Endodermal cell (in vitro differentiated cells): Measurements from ENCODE around the gene NR1I3. TPM values are rescaled to one million over a fixed set of nuclear protein-coding genes. Genes with fewer than 3 reads are reported as not detected.

Source experiments
- DNase-seq: peaks from one replicate; pipeline ENCODE4 v3.0.0-alpha.2; 2017
- H3K27ac ChIP-seq: 2 replicates; pipeline ENCODE4 v1.5.1; 2013; ENCODE audit warnings: mild to moderate bottlenecking, low read depth, low read length, moderate library complexity
- H3K27me3 ChIP-seq: 2 replicates; pipeline ENCODE4 v1.6.1; 2013; ENCODE audit warnings: mild to moderate bottlenecking, low read length, moderate library complexity; ENCODE audit not compliant: insufficient read depth, control insufficient read depth, poor library complexity, severe bottlenecking
- H3K36me3 ChIP-seq: 2 replicates; pipeline ENCODE4 v1.7.0; 2013; ENCODE audit warnings: mild to moderate bottlenecking, low read length, moderate library complexity; ENCODE audit not compliant: control insufficient read depth, insufficient read depth
- H3K4me1 ChIP-seq: one replicate; pipeline ENCODE4 v1.7.0; 2013; ENCODE audit warnings: low read length; ENCODE audit not compliant: control insufficient read depth, insufficient read depth
- H3K4me3 ChIP-seq: 2 replicates; pipeline ENCODE4 v1.5.1; 2013; ENCODE audit warnings: mild to moderate bottlenecking, low read length, moderate library complexity
- H3K9ac ChIP-seq: 2 replicates; pipeline ENCODE4 v1.6.1; 2013; ENCODE audit warnings: mild to moderate bottlenecking, low read length, moderate library complexity; ENCODE audit not compliant: poor library complexity, severe bottlenecking; ENCODE audit errors: extremely low read depth
- H3K9me3 ChIP-seq: 2 replicates; pipeline ENCODE4 v1.6.1; 2013; ENCODE audit warnings: mild to moderate bottlenecking, low read length, moderate library complexity; ENCODE audit not compliant: control insufficient read depth
- H3K27ac Mint-ChIP-seq: 2 replicates; pipeline ENCODE4 v1.8.0; 2020; ENCODE audit warnings: mixed read lengths
- H3K27me3 Mint-ChIP-seq: 2 replicates; pipeline ENCODE4 v1.8.0; 2021; ENCODE audit warnings: mild to moderate bottlenecking, mixed read lengths; ENCODE audit not compliant: insufficient read depth
- H3K36me3 Mint-ChIP-seq: 2 replicates; pipeline ENCODE4 v1.8.0; 2020; ENCODE audit warnings: low read depth, mixed read lengths
- H3K4me1 Mint-ChIP-seq: 2 replicates; pipeline ENCODE4 v1.8.0; 2020; ENCODE audit warnings: mixed read lengths
- H3K4me3 Mint-ChIP-seq: 2 replicates; pipeline ENCODE4 v1.8.0; 2020; ENCODE audit warnings: mild to moderate bottlenecking, moderate library complexity, mixed read lengths
- H3K9me3 Mint-ChIP-seq: 2 replicates; pipeline ENCODE4 v1.8.0; 2020; ENCODE audit warnings: mild to moderate bottlenecking, mixed read lengths
- CTCF ChIP-seq: fragments of 200-600 bp; sonication (generic); conservative IDR thresholded peaks from 2 replicates; pipeline ENCODE4 v1.5.0; 2021; ENCODE audit warnings: antibody characterized with exemption, mild to moderate bottlenecking
- WGBS, 2 experiments: methylation state at CpG; one replicate each; pipeline versions ENCODE4 v1.1.5 to v1.1.7; 2013; ENCODE audit warnings: missing lambda C conversion rate in 2 of 2, mixed read lengths in 1 of 2; ENCODE audit not compliant: insufficient coverage in 1 of 2, insufficient read length in 1 of 2; 5-methylcytosine and 5-hydroxymethylcytosine counted together
- total RNA-seq, 2 donors: library from RNA; stranded (reverse); fragmentation: NEBNext Ultra II Directional in 1 of 2; extraction: Animal tissue kit (Norgen Biotek cat#: 25700) in 1 of 2; gene quantifications; 2 replicates in 1 of 2; 3 replicates in 1 of 2; pipeline ENCODE4 v1.2.1, GENCODE V29; 2021

Gene NR1I3
- total RNA-seq, 2 donors from 2014 or later, result not detected

GRCh38 chr1:161199506-161200139 is 38.4 kb downstream of the NR1I3 start:
- peaks cover 50% of the 10 kb centered on the region for H3K4me1 Mint-ChIP-seq
- H3K36me3 Mint-ChIP-seq, result peaks cover 14% of the 10 kb centered on the region
- no peak overlapping the region for H3K4me3 Mint-ChIP-seq
- DNase-seq, result peak; percentile 45
- Histone ChIP-seq H3K9me3 (no peaks in the 10 kb centered on the region), H3K9ac (no peak overlapping the region), H3K4me3 (no peak overlapping the region), H3K27me3 (no peaks in the 10 kb centered on the region), H3K27ac (no peak overlapping the region), H3K4me1 (peaks cover 18% of the 10 kb centered on the region), H3K36me3 (peaks cover 14% of the 10 kb centered on the region)
- H3K27ac Mint-ChIP-seq, result no peak overlapping the region
- TF ChIP-seq CTCF, result no peak
- WGBS, 2 experiments, result 53 to 80% methylated on average over 3 to 5 of the region's 5 CpGs
- no peaks in the 10 kb centered on the region for H3K9me3 Mint-ChIP-seq
- no peaks in the 10 kb centered on the region for H3K27me3 Mint-ChIP-seq

GRCh38 chr1:161198897-161199431 is 39.0 kb downstream of the NR1I3 start, which contains the start of gene ADAMTS4:
Gene ADAMTS4 (minus strand): TSS chr1:161199054. CDS start chr1:161198627, 427 bp downstream.
- peaks cover 18% of the 10 kb centered on the region for H3K4me1 ChIP-seq
- DNase-seq, result peak; percentile 83

GRCh38 chr1:161198194-161198896 is 39.7 kb downstream of the NR1I3 start:
- 48 to 50% methylated on average over 10 to 20 of the region's 20 CpGs for WGBS, 2 experiments
- Histone ChIP-seq H3K27ac (no peak overlapping the region), H3K4me1 (peaks cover 15% of the 10 kb centered on the region), H3K36me3 (peaks cover 2% of the 10 kb centered on the region), H3K9me3 (no peaks in the 10 kb centered on the region), H3K27me3 (no peaks in the 10 kb centered on the region), H3K9ac (no peak overlapping the region), H3K4me3 (no peak overlapping the region)
- Mint-ChIP-seq H3K27ac (no peak overlapping the region), H3K4me1 (peaks cover 50% of the 10 kb centered on the region), H3K27me3 (no peaks in the 10 kb centered on the region), H3K36me3 (peaks cover 4% of the 10 kb centered on the region), H3K4me3 (peak overlapping the region; percentile 30), H3K9me3 (no peaks in the 10 kb centered on the region)
- peak; percentile 90 for DNase-seq
- TF ChIP-seq CTCF, result peak; percentile 48

More at GRCh38 chr1:161198897-161199431, 39.0 kb downstream of the NR1I3 start, which contains the start of gene ADAMTS4:
- no peak within 1 kb of the TSS for H3K9ac ChIP-seq
- peaks cover 8% of the 10 kb centered on the region for H3K36me3 ChIP-seq
- no peaks in the 10 kb centered on the region for H3K27me3 Mint-ChIP-seq
- H3K27me3 ChIP-seq, result no peaks in the 10 kb centered on the region
- H3K27ac Mint-ChIP-seq, result no peak within 1 kb of the TSS
- H3K27ac ChIP-seq, result no peak within 1 kb of the TSS
- no peak within 1 kb of the TSS for H3K4me3 ChIP-seq
- no peak for TF ChIP-seq CTCF
- 70 to 85% methylated on average over 8 to 11 of the region's 11 CpGs for WGBS, 2 experiments
- no peaks in the 10 kb centered on the region for H3K9me3 Mint-ChIP-seq
- H3K4me1 Mint-ChIP-seq, result peaks cover 50% of the 10 kb centered on the region
- peak within 1 kb of the TSS; percentile 30 for H3K4me3 Mint-ChIP-seq
- H3K9me3 ChIP-seq, result no peaks in the 10 kb centered on the region
- H3K36me3 Mint-ChIP-seq, result peaks cover 8% of the 10 kb centered on the region
